ENCODE measurements around the gene FARP2.

GRCh38 chr2:241498115-241499070 is 142.3 kb downstream of the FARP2 start:
- TF ChIP-seq EZH2 (IDR thresholded peaks at IDR 0.05; ENCODE audit: insufficient read depth, low read length), result no peak
- TF ChIP-seq CTCF (IDR thresholded peaks at IDR 0.05; ENCODE audit: insufficient read depth, low read depth, low read length), result no peak

All from astrocyte (in vitro differentiated cells and primary cell).